ENCODE data around the gene TAL1. TPM values are rescaled to one million over a fixed set of nuclear protein-coding genes. Genes with fewer than 3 reads are reported as not detected.

Gene TAL1
- total RNA-seq, 2 experiments from 2014 or later, result not detected

DNA sequence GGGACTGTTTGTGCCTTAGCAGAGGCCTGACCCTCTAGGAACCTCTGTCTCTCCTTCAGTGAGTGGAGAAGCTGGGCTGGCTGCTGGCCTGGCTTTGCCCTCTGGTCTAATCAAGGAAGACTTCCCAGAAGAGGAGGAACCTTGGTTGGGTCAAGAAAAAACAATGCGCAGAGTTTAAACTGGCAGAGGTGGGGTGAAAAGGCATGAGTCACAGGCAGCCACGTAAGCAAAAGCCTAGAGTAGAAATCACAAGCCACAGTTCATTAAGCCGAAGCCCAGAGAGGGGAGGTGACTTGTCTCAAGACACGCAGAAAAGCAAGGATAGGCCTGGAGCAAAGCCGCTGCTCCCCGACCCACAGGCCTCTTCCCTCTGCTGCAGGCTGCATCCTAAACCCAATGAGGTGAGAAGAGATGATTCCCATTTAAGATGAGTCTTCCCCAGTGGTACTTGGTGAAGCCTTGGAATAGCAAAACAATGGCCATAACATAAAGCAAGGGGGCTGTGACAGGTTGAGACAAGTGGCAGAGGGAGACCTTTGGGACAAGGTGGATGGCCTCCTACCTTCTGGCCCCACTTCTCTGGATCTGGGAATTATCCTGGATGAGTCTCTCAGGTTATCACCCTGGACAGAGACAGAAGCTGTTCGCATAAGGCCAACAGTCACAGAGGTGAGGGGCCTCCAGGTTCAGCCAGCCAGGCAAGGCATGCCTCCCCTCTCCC is 49.9 kb downstream of the TAL1 start:
- ChIA-PET POLR2A (no interaction called here), CTCF (interaction anchor here (2.1 to 3.8 kb wide), 2 partner anchors 10 to 81 kb away, joined by 11 to 19 read pairs; no protein-coding TSS in a partner anchor)
- H3K36me3 Mint-ChIP-seq (ENCODE audit: low read depth), result no peaks in the 10 kb centered on the region
- ATAC-seq (no peak), DNase-seq (peak; percentile 14)
- H3K27ac Mint-ChIP-seq, result no peak overlapping the region
- H3K9me3 Mint-ChIP-seq (ENCODE audit: insufficient read depth), result no peaks in the 10 kb centered on the region
- no peak overlapping the region for H3K4me3 Mint-ChIP-seq
- H3K4me1 Mint-ChIP-seq (ENCODE audit: low read depth), result peaks cover 8% of the 10 kb centered on the region
- H3K27me3 Mint-ChIP-seq (ENCODE audit: low read depth), result peaks cover 24% of the 10 kb centered on the region

DNA sequence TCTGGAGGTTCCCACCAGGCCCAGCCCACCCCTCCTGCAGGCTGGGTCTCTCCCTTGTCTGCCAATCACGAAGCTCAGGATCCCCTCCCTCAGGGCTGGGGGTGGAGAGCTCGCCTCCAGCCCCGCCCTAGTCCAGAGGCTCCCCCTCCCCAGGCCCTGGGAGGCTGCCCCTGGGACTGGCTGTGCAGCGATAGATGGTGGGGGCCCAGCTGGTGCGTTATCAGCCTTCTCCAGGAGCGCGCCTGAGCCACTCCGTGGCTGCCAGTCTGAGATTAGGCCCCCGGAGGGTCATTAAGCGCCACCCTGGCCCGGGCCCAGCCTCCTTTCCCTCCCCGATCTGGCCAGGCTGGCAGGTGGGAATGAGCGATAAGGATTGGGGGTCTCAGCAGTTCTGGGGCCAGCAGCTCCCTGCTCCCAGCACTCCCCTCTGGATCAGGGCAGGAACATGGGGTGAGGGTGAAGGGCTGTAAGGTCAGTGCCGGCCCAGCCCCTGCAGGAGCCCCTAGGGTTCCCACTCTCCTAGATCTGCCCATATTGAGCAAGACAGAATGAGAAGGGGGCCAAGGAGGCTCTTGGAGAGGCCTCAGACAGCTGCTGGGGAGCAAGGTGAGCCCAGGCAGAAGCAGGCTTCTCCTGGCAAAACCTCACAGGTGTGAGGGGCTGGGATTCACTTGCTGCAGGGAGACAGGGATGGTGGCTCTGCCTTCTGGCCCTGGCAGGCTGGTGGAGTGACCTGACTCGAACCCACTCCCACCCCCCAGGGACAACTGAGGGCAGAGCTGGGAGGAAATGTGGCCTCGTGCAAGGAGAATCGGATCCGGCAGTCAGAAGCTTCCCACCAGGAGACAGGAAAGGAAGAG is 50.7 kb downstream of the TAL1 start:
- ATAC-seq (no peak), DNase-seq (peak; percentile 16)
- ChIA-PET CTCF (interaction anchor here (0.9 to 3.8 kb wide), 3 partner anchors 11 to 256 kb away, joined by 3 to 19 read pairs (median 11); partner anchors contain the start of gene FOXD2), POLR2A (no interaction called here)
- H3K4me1 Mint-ChIP-seq (ENCODE audit: low read depth), result peaks cover 8% of the 10 kb centered on the region
- H3K36me3 Mint-ChIP-seq (ENCODE audit: low read depth), result no peaks in the 10 kb centered on the region
- no peaks in the 10 kb centered on the region for H3K9me3 Mint-ChIP-seq (ENCODE audit: insufficient read depth)
- no peak overlapping the region for H3K4me3 Mint-ChIP-seq
- peaks cover 24% of the 10 kb centered on the region for H3K27me3 Mint-ChIP-seq (ENCODE audit: low read depth)
- no peak overlapping the region for H3K27ac Mint-ChIP-seq

DNA sequence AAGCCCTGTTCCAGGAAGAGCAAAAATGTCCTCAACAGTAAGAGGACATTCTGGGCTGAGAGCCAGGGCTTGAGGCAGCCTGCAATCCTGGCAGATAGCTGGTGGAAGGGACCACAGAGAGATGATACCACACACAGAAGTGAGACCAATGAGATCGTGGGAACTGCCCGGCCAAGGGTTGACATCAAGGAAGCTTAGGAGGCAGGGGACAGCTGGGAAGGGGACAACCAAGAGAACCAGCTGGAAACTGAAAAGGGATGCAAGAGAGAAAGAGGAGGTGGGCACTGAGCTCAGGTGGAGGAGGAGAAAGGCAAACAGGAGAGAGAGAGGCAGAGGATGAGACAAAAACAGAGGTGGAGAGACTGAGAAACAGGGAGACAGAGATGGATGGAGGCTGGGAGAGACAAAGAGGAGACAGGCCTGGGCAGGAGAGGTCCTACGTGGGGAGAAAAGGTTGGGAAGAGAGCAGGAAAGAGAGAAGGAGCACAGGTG is 51.4 kb downstream of the TAL1 start:
- ATAC-seq (no peak), DNase-seq (peak; percentile 16)
- Mint-ChIP-seq H3K4me3 (no peak overlapping the region), H3K27ac (no peak overlapping the region), H3K36me3 (ENCODE audit: low read depth) (no peaks in the 10 kb centered on the region), H3K4me1 (ENCODE audit: low read depth) (peaks cover 8% of the 10 kb centered on the region), H3K27me3 (ENCODE audit: low read depth) (peaks cover 24% of the 10 kb centered on the region), H3K9me3 (ENCODE audit: insufficient read depth) (no peaks in the 10 kb centered on the region)
- ChIA-PET CTCF (interaction anchor here (0.9 to 5.4 kb wide), 3 partner anchors 13 to 257 kb away, joined by 3 to 59 read pairs (median 11); partner anchors contain the start of gene FOXD2), POLR2A (no interaction called here)

DNA sequence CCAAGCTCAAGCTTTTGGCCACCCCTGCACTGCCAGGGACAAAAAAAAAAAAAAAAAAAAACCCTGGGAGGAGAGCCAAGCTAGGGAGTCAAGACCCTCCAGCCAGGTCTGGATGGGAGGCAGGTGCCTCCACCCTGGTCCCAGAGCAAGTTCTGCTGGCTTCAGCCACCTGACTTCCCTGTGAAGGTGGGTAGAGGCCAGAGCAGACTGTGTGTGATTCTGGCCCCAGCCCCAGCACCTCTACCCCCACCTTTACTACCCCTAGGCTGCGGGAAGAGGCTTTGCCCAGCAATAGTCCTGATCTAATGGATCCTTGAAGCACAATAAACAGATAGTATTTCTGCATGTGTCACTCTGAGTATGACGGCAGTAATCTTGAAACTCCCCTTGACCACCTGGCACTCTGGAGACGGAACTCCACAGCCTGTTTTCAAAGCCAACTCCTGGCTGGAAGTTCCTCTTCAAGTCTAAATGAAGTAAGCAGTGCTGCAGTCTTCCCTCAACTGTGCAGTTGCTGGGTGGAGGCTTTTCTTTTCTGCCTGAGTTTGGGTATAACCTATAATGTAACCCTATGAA is 51.9 kb downstream of the TAL1 start:
- Mint-ChIP-seq H3K4me3 (no peak overlapping the region), H3K4me1 (ENCODE audit: low read depth) (peaks cover 8% of the 10 kb centered on the region), H3K27me3 (ENCODE audit: low read depth) (peaks cover 26% of the 10 kb centered on the region), H3K36me3 (ENCODE audit: low read depth) (no peaks in the 10 kb centered on the region), H3K27ac (no peak overlapping the region), H3K9me3 (ENCODE audit: insufficient read depth) (no peaks in the 10 kb centered on the region)
- DNase-seq, result no peak
- ATAC-seq, result no peak
- POLR2A ChIA-PET, result interaction anchor here (0.7 to 1.4 kb wide), 2 partner anchors 154 to 1185 kb away, joined by 3 read pairs; partner anchors contain the start of gene CMPK1
- CTCF ChIA-PET, result interaction anchor here (1.2 to 5.4 kb wide), 7 partner anchors 9 to 531 kb away, joined by 3 to 59 read pairs (median 11); partner anchors contain the start of genes PDZK1IP1 and STIL

DNA sequence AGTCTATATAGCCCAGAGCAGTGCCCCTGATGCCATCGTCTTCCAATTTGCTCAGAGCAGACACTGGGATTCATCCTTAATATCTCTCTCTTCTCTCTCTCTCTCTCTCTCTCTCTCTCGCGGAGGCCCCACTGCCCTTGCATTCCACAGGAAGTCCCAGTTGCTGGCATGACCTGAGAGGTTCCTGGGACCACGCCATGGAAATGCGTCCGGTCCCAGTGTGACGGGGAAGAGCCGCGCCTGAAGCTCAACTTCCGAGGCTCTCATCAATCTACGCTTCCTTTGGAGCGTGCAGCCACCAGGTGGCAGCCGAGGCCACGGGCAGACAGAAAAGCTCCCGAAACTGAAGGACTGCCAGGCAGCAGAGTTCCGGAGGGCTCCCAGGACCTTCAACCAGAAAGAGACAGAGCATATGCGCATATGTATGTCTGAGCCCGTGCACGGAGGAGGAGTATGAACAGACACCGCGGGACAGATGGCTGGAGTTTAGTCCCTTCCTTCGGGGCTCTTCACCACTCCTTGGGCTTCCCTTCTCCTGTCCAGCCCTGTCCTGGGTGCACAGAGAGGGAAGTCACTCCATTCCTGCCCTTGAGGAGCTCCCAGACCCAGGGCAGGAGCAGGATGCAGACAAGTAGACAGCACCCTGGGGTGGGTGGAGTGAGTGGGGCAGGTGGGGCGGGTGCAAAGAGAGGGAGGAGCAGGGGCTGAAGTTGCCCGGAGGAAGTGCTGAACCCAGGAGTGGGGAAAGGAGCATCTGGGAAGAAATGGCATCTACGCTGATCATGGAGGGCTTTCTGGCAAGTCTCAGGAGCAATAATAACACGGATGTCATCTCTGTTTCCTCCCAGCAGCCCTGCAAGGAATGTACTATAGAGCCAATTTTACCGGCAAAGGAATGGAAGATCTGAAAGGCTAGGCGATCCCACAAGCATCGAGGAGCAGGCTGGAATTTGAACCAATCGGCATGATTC is 52.7 kb downstream of the TAL1 start:
- ChIA-PET POLR2A (interaction anchor here (0.7 to 1.4 kb wide), 3 partner anchors 135 to 1184 kb away, joined by 3 to 8 read pairs (median 3); partner anchors contain the start of genes CMPK1 and STIL), CTCF (interaction anchor here (0.6 to 5.4 kb wide), 29 partner anchors 10 to 578 kb away, joined by 3 to 59 read pairs (median 4); partner anchors contain the start of genes FOXD2, PDZK1IP1 and STIL)
- peak; percentile 85 for ATAC-seq
- DNase-seq, result peak; percentile 85
- H3K27ac Mint-ChIP-seq, result peak overlapping the region; percentile 88
- H3K4me3 Mint-ChIP-seq, result peak overlapping the region; percentile 80
- H3K27me3 Mint-ChIP-seq (ENCODE audit: low read depth), result peaks cover 26% of the 10 kb centered on the region
- peaks cover 8% of the 10 kb centered on the region for H3K4me1 Mint-ChIP-seq (ENCODE audit: low read depth)
- H3K9me3 Mint-ChIP-seq (ENCODE audit: insufficient read depth), result no peaks in the 10 kb centered on the region
- H3K36me3 Mint-ChIP-seq (ENCODE audit: low read depth), result no peaks in the 10 kb centered on the region

DNA sequence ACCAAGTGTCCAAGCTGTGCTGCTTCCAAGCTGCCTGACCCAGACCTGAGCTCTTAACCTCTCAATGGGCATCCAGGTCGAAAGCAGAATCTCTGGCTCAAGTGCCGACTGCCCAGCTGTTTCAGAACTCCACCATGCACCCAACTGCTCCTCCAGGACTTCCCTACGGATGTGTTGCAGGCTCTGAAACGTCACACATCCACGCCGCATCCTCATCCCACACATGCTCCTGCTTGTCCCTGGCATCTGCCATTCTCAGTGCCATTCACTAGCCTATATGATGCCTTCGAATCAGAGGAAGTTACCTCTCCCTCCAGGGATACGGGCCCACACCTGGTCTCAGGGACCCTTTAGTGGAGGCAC is 53.4 kb downstream of the TAL1 start:
- H3K9me3 Mint-ChIP-seq (ENCODE audit: insufficient read depth), result no peaks in the 10 kb centered on the region
- no peak for ATAC-seq

DNA sequence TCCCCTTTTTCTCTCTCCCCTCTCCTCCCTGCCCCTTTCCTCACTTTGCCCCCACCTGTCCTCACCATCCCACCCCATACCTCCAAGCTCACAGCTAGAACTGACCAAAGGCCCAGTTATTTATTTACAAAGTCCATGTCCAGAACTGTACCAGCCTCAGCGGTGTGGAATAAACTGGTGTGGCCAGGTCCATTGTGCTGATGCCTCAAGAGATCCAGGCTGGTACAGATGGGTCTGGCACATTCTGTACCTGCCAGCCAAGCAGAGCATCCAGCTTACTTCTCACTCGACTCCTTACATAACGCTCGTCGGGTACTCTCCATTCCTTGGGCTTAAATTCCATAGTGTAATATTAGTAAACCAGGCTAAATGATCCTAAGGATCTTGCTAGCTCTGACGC is 54.0 kb downstream of the TAL1 start:
- peaks cover 28% of the 10 kb centered on the region for H3K27me3 Mint-ChIP-seq (ENCODE audit: low read depth)
- H3K36me3 Mint-ChIP-seq (ENCODE audit: low read depth), result no peaks in the 10 kb centered on the region
- ChIA-PET POLR2A (no interaction called here), CTCF (interaction anchor here (2.5 to 5.4 kb wide), 5 partner anchors 11 to 259 kb away, joined by 9 to 59 read pairs (median 26); partner anchors contain the start of genes FOXD2, PDZK1IP1 and STIL)
- no peak overlapping the region for H3K27ac Mint-ChIP-seq
- no peak for ATAC-seq
- DNase-seq, result peak; percentile 13
- peaks cover 8% of the 10 kb centered on the region for H3K4me1 Mint-ChIP-seq (ENCODE audit: low read depth)
- H3K9me3 Mint-ChIP-seq (ENCODE audit: insufficient read depth), result no peaks in the 10 kb centered on the region
- no peak overlapping the region for H3K4me3 Mint-ChIP-seq

More for the DNA sequence above, 53.4 kb downstream of the TAL1 start:
- CTCF ChIA-PET, result interaction anchor here (0.6 to 5.4 kb wide), 26 partner anchors 10 to 539 kb away, joined by 3 to 59 read pairs (median 4); partner anchors contain the start of genes FOXD2, PDZK1IP1 and STIL
- Mint-ChIP-seq H3K4me1 (ENCODE audit: low read depth) (peaks cover 8% of the 10 kb centered on the region), H3K27me3 (ENCODE audit: low read depth) (peaks cover 27% of the 10 kb centered on the region), H3K36me3 (ENCODE audit: low read depth) (no peaks in the 10 kb centered on the region), H3K4me3 (peak overlapping the region; percentile 80), H3K27ac (no peak overlapping the region)
- POLR2A ChIA-PET, result interaction anchor here (0.9 to 1.4 kb wide), 2 partner anchors 135 to 155 kb away, joined by 3 to 8 read pairs; partner anchors contain the start of genes CMPK1 and STIL
- peak; percentile 13 for DNase-seq

DNA sequence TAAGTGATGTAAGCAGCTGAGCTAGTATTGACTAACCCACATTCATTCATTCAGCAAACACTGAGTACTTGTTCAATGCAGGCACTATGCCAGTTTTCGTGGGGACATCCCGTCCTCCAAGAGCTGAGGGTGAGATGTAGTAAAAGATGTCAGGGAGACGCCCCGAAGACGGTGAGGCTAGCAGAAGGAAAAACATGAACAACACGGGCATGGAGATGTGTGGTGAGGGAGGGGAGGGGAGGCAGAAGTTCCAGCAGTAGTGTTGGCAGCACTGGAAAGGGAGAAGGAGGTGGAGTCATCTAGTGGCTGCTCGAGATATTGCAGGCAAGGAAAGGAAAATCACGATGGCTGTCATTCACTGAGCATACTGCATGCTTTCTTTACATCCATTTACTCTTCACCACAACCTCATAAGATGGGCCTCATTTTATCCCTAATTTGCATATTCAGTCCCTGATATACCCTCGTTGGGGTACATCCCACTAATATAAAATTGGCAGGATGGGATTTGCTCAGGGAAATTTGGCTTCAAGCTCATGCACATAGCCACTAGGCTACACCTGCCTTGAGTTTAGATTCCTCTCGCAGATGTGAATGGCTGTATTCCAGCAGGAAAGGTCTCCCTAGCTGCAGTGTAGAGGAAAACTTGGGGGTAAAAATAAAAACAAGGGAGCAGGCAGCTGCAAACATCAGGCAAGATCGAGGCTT is 56.6 kb downstream of the TAL1 start:
- Mint-ChIP-seq H3K4me1 (ENCODE audit: low read depth) (peaks cover 8% of the 10 kb centered on the region), H3K4me3 (no peak overlapping the region), H3K36me3 (ENCODE audit: low read depth) (no peaks in the 10 kb centered on the region), H3K27ac (no peak overlapping the region), H3K27me3 (ENCODE audit: low read depth) (peaks cover 27% of the 10 kb centered on the region), H3K9me3 (ENCODE audit: insufficient read depth) (no peaks in the 10 kb centered on the region)
- POLR2A ChIA-PET, result interaction anchor here (0.9 kb wide), 1 partner anchor 139 kb away, joined by 5 read pairs; the partner anchor contains the start of gene STIL
- CTCF ChIA-PET, result interaction anchor here (0.7 to 5.4 kb wide), 9 partner anchors 9 to 88 kb away, joined by 3 to 59 read pairs (median 3); no protein-coding TSS in a partner anchor
- ATAC-seq (peak; percentile 59), DNase-seq (peak; percentile 68)

DNA sequence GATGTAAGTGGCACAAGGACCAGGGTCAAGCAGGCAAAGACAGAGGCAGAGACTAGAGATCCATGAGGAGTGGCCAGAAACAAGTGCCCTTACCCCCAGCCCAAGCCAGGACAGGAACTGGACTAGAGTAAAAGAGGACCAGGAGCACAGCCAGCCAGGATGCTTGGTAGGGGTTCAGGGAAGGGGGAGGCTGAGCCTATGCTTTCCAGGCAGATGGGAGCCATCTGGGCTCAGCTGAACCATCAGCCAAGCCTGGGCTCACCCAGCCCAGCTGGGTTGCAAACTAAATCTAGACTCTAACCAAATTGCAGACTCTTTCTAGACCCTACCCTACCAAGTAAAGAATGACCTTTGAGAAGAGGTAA is 57.4 kb downstream of the TAL1 start:
- H3K27ac Mint-ChIP-seq, result no peak overlapping the region
- ChIA-PET CTCF (interaction anchor here (0.8 to 2.2 kb wide), 4 partner anchors 10 to 88 kb away, joined by 3 to 7 read pairs (median 4); no protein-coding TSS in a partner anchor), POLR2A (interaction anchor here (0.9 kb wide), 1 partner anchor 139 kb away, joined by 5 read pairs; the partner anchor contains the start of gene STIL)
- peaks cover 21% of the 10 kb centered on the region for H3K27me3 Mint-ChIP-seq (ENCODE audit: low read depth)
- no peaks in the 10 kb centered on the region for H3K36me3 Mint-ChIP-seq (ENCODE audit: low read depth)
- ATAC-seq, result no peak
- H3K4me1 Mint-ChIP-seq (ENCODE audit: low read depth), result peaks cover 7% of the 10 kb centered on the region
- H3K4me3 Mint-ChIP-seq, result no peak overlapping the region
- H3K9me3 Mint-ChIP-seq (ENCODE audit: insufficient read depth), result no peaks in the 10 kb centered on the region
- no peak for DNase-seq

DNA sequence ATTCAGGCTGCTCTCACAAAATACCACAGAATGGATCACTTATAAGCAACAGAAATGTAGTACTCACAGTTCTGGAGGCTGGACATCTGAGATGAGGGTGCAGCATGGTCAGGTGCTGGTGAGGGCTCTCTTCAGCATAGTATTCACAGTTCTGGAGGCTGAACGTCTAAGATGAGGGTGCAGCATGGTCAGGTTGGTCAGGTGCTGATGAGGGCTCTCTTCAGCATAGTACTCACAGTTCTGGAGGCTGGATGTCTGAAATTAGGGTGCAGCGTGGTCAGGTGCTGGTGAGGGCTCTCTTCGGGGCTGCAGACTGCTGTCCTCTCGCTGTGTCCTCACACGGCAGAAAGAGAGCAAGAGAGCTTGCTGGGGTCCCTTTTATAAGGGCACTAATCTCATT is 59.2 kb downstream of the TAL1 start:
- CTCF ChIA-PET, result no interaction called here
- H3K27ac Mint-ChIP-seq, result no peak overlapping the region

More for the DNA sequence above, 59.2 kb downstream of the TAL1 start:
- no peaks in the 10 kb centered on the region for H3K4me1 Mint-ChIP-seq (ENCODE audit: low read depth)
- no peaks in the 10 kb centered on the region for H3K9me3 Mint-ChIP-seq (ENCODE audit: insufficient read depth)
- ATAC-seq (no peak), DNase-seq (no peak)
- H3K36me3 Mint-ChIP-seq (ENCODE audit: low read depth), result no peaks in the 10 kb centered on the region
- POLR2A ChIA-PET, result no interaction called here
- no peak overlapping the region for H3K4me3 Mint-ChIP-seq
- peaks cover 18% of the 10 kb centered on the region for H3K27me3 Mint-ChIP-seq (ENCODE audit: low read depth)

Data from activated CD8-positive, alpha-beta T cell treated with anti-CD3 and anti-CD28 coated beads, Interleukin-2, amount 10 ng/mL, durations not matched to agents 7 days and 5 days (primary cell).